ENCODE measurements around the gene GAS7. TPM values are rescaled to one million over a fixed set of nuclear protein-coding genes. Genes with fewer than 3 reads are reported as not detected.

GAS7 gene
- total RNA-seq, 2 donors from 2014 or later: 79.7 to 113 TPM

- no peaks in the 10 kb centered on the region for H3K9me3 ChIP-seq
- no peak overlapping the region for H3K27ac ChIP-seq
- no peaks in the 10 kb centered on the region for H3K36me3 ChIP-seq
- no peak for TF ChIP-seq CTCF (IDR thresholded peaks at IDR 0.05)
- no peaks in the 10 kb centered on the region for H3K27me3 ChIP-seq
- no peaks in the 10 kb centered on the region for H3K4me1 ChIP-seq
- no peak overlapping the region for H3K4me3 ChIP-seq
- no peak for DNase-seq (ENCODE audit: low spot score)
Observed at GRCh38 chr17:10186771-10187410, 11.5 kb downstream of the GAS7 start.

GRCh38 chr17:10183931-10184930, 14.2 kb downstream of the GAS7 start:
- Histone ChIP-seq H3K27me3 (no peaks in the 10 kb centered on the region), H3K36me3 (no peaks in the 10 kb centered on the region), H3K9me3 (no peaks in the 10 kb centered on the region), H3K27ac (no peak overlapping the region), H3K4me1 (no peaks in the 10 kb centered on the region), H3K4me3 (no peak overlapping the region)
- no peak for TF ChIP-seq CTCF (IDR thresholded peaks at IDR 0.05)
- DNase-seq (ENCODE audit: low spot score): no peak

GRCh38 chr17:10182785-10183184, 15.6 kb downstream of the GAS7 start:
- Histone ChIP-seq H3K9me3 (no peaks in the 10 kb centered on the region), H3K4me1 (peaks cover 0 to 6% of the 10 kb centered on the region in 2 donors), H3K36me3 (no peaks in the 10 kb centered on the region), H3K4me3 (no peak overlapping the region), H3K27me3 (no peaks in the 10 kb centered on the region), H3K27ac (no peak overlapping the region)
- no peak for DNase-seq (ENCODE audit: low spot score)
- no peak for TF ChIP-seq CTCF (IDR thresholded peaks at IDR 0.05)

GRCh38 chr17:10178506-10178991, 19.9 kb downstream of the GAS7 start:
- Histone ChIP-seq H3K27ac (no peak overlapping the region), H3K9me3 (no peaks in the 10 kb centered on the region), H3K27me3 (no peaks in the 10 kb centered on the region), H3K4me1 (peaks cover 0 to 10% of the 10 kb centered on the region in 2 donors), H3K4me3 (no peak overlapping the region), H3K36me3 (no peaks in the 10 kb centered on the region)
- no peak for DNase-seq (ENCODE audit: low spot score)
- TF ChIP-seq CTCF (IDR thresholded peaks at IDR 0.05): no peak

GRCh38 chr17:10177913-10178505, 20.4 kb downstream of the GAS7 start:
- H3K27ac ChIP-seq: no peak overlapping the region
- no peak for DNase-seq (ENCODE audit: low spot score)
- peaks cover 0 to 10% of the 10 kb centered on the region in 2 donors for H3K4me1 ChIP-seq
- no peak for TF ChIP-seq CTCF (IDR thresholded peaks at IDR 0.05)
- no peaks in the 10 kb centered on the region for H3K9me3 ChIP-seq
- no peak overlapping the region for H3K4me3 ChIP-seq
- H3K36me3 ChIP-seq: no peaks in the 10 kb centered on the region
- no peaks in the 10 kb centered on the region for H3K27me3 ChIP-seq

Data from right atrium auricular region (tissue), 2 donors.